Central memory CD8-positive, alpha-beta T cell (primary cell): ENCODE data around the gene CLASP1.

Source experiments
- ATAC-seq: fragments of 150-1000 bp; cut with Tn5 transposase; replicated peaks from 2 replicates; pipeline ENCODE4 v1.10.0; 2022; ENCODE audit warnings: mild to moderate bottlenecking, moderate FRiP score, moderate number of reproducible peaks; ENCODE audit not compliant: poor library complexity, severe bottlenecking; ENCODE audit errors: extremely low read depth
- DNase-seq, 2 donors: peaks; one replicate each; pipeline ENCODE4 v3.0.0; 2021; ENCODE audit warnings: low spot score in 2 of 2
- H3K27ac Mint-ChIP-seq: one replicate; pipeline ENCODE4 v1.8.0; 2022; ENCODE audit warnings: low read depth, mild to moderate bottlenecking, moderate library complexity, mixed read lengths
- H3K27me3 Mint-ChIP-seq: one replicate; pipeline ENCODE4 v1.8.0; 2022; ENCODE audit warnings: mixed read lengths
- H3K36me3 Mint-ChIP-seq: one replicate; pipeline ENCODE4 v1.8.0; 2022; ENCODE audit warnings: mild to moderate bottlenecking, moderate library complexity, mixed read lengths; ENCODE audit not compliant: insufficient read depth
- H3K4me1 Mint-ChIP-seq: one replicate; pipeline ENCODE4 v1.8.0; 2022; ENCODE audit warnings: mixed read lengths
- H3K4me3 Mint-ChIP-seq: one replicate; pipeline ENCODE4 v1.8.0; 2022; ENCODE audit warnings: mild to moderate bottlenecking, moderate library complexity, mixed read lengths
- H3K9me3 Mint-ChIP-seq: one replicate; pipeline ENCODE4 v1.8.0; 2022; ENCODE audit warnings: mixed read lengths

CLASP1 gene

DNA sequence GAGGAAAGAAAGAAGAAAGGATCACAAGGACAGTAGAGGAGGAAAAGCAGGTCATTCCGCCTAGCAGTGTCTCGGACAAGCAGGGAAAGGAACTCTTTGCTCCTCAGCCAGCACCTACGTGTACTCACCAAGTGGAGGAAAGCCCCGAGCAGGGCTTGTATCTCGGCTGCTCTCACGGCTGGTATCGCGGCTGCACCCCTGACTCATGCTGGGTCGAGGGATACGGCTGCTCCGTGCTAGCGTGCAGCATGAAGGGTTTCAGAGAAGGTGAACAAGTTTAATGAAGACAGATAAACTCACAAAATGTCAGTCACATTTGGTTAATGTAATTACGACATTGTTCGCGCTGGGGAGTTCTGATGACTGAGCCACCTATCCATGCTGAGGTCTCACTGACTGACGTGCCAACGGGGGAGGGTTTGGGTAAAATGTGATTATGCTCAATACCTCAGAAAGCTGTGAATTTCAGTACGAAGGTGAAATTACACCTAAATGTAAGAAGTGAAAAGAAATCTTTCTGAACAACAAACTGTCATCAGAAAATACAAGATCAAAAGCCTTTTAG, 230.7 kb downstream of the CLASP1 start:
- ATAC-seq (no peak), DNase-seq (no peak)
- no peaks in the 10 kb centered on the region for H3K27me3 Mint-ChIP-seq
- no peak overlapping the region for H3K27ac Mint-ChIP-seq
- no peaks in the 10 kb centered on the region for H3K9me3 Mint-ChIP-seq
- H3K4me3 Mint-ChIP-seq: no peak overlapping the region
- H3K36me3 Mint-ChIP-seq: peaks cover 22% of the 10 kb centered on the region
- no peaks in the 10 kb centered on the region for H3K4me1 Mint-ChIP-seq

DNA sequence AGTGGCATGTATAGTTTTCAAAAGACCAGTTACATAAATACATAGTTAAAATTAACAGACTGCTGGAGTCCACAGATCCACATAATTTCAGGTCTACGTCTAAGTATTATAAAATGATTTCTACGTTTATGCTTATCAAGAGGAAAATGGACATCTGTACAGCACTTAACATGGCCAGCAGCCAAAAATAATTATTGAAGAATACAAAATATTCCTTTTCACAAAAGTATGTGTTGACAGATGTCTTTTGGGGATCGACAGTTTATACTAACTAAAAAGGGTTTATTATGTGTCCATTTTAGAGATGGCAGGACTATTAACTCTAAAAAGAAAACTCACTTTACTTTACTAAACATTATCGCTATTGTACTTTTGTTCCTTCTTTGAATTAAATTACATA, 231.4 kb downstream of the CLASP1 start:
- DNase-seq (no peak), ATAC-seq (no peak)
- H3K9me3 Mint-ChIP-seq: no peaks in the 10 kb centered on the region
- H3K27ac Mint-ChIP-seq: no peak overlapping the region
- peaks cover 25% of the 10 kb centered on the region for H3K36me3 Mint-ChIP-seq
- H3K4me1 Mint-ChIP-seq: no peaks in the 10 kb centered on the region
- H3K4me3 Mint-ChIP-seq: no peak overlapping the region
- no peaks in the 10 kb centered on the region for H3K27me3 Mint-ChIP-seq

DNA sequence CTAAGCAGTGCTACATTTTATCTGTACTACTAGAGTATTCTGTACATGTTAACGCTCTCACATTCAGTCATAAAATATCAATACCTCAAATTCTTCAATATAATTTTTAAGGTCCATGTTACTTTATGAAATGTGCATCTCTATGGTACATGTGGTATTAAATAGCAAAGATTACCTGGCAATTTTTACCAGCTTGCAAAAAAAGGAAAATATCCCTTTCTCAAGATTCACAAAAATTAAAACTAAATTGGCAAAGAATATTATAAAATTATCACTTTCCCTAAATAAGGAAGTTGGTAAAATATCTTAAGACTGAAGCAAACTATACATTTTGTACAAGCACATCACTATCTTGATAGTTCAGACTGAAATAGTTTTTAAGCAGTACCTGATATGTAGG, 233.5 kb downstream of the CLASP1 start:
- no peak for DNase-seq
- no peak for ATAC-seq
- H3K9me3 Mint-ChIP-seq: no peaks in the 10 kb centered on the region
- H3K27me3 Mint-ChIP-seq: no peaks in the 10 kb centered on the region
- peaks cover 29% of the 10 kb centered on the region for H3K36me3 Mint-ChIP-seq
- H3K4me3 Mint-ChIP-seq: no peak overlapping the region
- no peak overlapping the region for H3K27ac Mint-ChIP-seq
- H3K4me1 Mint-ChIP-seq: no peaks in the 10 kb centered on the region

DNA sequence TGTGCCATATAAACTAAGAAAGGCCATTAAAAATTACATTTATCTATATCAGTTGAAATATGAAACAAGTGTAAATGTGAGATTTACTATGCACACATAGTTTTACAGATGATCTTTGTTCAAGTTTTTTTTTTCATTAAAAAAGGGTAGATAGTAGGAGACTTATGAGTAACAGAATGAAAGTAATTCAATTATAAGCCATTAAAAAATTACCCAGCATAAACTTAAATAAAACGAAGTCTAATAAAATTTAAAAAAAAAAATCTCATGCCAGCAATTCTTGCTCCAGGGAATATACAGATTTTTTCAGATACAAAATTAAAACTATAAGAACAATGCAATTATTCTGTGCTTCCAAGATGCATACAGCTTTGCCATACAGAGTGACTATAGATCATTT, 236.9 kb downstream of the CLASP1 start:
- H3K9me3 Mint-ChIP-seq: no peaks in the 10 kb centered on the region
- no peaks in the 10 kb centered on the region for H3K27me3 Mint-ChIP-seq
- H3K4me1 Mint-ChIP-seq: no peaks in the 10 kb centered on the region
- no peak overlapping the region for H3K27ac Mint-ChIP-seq
- no peak for DNase-seq
- no peak overlapping the region for H3K4me3 Mint-ChIP-seq
- no peak for ATAC-seq
- H3K36me3 Mint-ChIP-seq: peaks cover 33% of the 10 kb centered on the region

DNA sequence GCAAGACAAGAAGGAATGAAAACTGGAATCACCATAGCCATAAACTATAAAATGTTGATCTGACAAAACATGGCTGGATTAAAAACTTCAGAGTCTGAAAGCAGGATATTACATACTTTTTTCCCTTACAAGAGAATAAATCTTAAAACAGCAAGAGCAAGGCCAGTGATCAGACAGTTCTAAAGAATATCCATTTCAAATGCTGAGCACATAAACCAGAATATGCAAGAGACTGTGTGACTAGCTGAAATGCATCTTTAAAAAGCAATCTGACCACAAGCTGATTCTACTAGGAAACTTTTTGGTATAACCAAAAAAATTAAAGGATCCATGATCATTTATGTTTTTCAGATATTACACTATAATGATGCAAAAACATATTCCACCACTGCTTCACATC, 239.3 kb downstream of the CLASP1 start:
- Mint-ChIP-seq H3K36me3 (peaks cover 44% of the 10 kb centered on the region), H3K4me1 (no peaks in the 10 kb centered on the region), H3K9me3 (no peaks in the 10 kb centered on the region), H3K4me3 (no peak overlapping the region), H3K27me3 (no peaks in the 10 kb centered on the region), H3K27ac (no peak overlapping the region)
- ATAC-seq: no peak
- no peak for DNase-seq

DNA sequence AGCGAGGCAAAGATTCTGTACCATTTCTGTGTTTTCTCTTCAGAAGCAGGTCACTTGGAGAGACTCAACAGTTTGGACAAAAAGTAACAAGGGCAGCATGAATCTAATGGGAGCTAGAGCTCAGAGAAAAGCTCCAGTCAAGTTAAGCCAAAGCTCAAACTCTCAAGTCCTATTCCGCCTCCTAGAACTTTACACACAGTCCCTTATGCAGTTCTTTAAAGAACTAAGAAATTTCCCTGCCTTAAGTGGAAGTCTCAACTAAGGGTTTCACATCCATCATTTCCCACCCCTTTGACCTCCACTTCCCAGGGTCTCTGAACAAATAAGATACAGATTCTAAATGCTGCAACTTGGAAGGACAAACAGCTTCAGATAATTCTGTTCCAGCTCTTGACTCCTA, 239.9 kb downstream of the CLASP1 start:
- no peak overlapping the region for H3K4me3 Mint-ChIP-seq
- no peaks in the 10 kb centered on the region for H3K27me3 Mint-ChIP-seq
- peaks cover 46% of the 10 kb centered on the region for H3K36me3 Mint-ChIP-seq
- DNase-seq (no peak), ATAC-seq (no peak)
- no peaks in the 10 kb centered on the region for H3K9me3 Mint-ChIP-seq
- no peak overlapping the region for H3K27ac Mint-ChIP-seq
- no peaks in the 10 kb centered on the region for H3K4me1 Mint-ChIP-seq

DNA sequence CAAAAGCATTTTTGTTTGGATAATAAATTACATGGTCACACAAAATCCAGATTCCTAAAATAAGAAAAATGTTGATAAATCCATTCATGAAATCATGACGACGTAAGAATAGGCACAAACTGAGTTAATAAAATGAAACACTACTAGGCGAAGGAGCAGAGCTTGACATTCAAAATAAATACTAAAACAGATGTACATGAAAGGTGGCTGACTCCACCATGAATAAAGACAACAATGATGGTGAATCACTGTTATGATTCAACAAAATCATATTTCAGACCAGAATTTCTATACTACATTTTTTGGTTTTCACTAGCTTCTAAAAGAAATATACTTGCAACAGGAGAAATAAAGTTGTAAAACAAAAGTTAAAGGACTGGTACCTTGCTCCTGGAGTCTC, 240.6 kb downstream of the CLASP1 start:
- Mint-ChIP-seq H3K9me3 (no peaks in the 10 kb centered on the region), H3K27me3 (no peaks in the 10 kb centered on the region), H3K27ac (no peak overlapping the region), H3K4me1 (no peaks in the 10 kb centered on the region), H3K36me3 (peaks cover 44% of the 10 kb centered on the region), H3K4me3 (no peak overlapping the region)
- no peak for DNase-seq
- ATAC-seq: no peak

DNA sequence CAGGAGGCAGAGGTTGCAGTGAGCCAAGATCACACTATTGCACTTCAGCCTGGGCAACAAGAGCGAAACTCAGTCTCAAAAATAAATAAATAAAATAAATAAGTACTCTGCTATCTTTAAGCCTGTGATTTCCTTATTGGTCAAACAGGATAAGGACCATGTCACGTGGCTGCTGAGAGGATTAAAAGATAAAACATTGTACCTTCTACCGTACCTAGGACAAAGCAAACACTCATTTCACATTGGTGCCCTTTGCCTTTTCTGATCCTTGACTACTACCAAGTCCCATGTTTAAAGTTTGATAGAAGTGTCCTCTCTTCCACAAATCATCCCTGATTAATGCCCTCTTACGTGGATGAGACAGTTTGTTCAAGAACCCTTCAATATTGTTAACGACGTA, 244.0 kb downstream of the CLASP1 start:
- Mint-ChIP-seq H3K27ac (no peak overlapping the region), H3K9me3 (no peaks in the 10 kb centered on the region), H3K36me3 (peaks cover 55% of the 10 kb centered on the region), H3K4me3 (no peak overlapping the region), H3K4me1 (no peaks in the 10 kb centered on the region), H3K27me3 (no peaks in the 10 kb centered on the region)
- no peak for ATAC-seq
- no peak for DNase-seq

DNA sequence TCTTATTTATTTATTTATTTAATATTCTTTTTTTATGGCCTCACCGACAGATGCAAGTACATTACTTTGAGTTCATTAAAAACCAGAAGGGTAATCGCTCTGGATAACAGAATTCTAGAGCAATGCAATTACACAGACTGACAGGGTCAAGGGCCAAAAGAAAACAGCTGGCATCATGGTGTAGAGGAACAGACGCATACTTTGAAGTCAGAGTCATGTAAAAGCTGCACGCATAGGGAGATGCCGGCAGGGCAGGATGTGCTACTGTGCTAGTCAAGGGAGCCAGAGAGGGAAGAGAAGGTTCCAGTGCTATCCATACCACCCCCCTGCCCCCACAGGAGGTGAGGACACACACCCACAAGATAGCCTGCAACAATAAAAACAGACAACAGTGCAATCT, 249.1 kb downstream of the CLASP1 start:
- no peak overlapping the region for H3K27ac Mint-ChIP-seq
- peaks cover 48% of the 10 kb centered on the region for H3K36me3 Mint-ChIP-seq
- no peaks in the 10 kb centered on the region for H3K9me3 Mint-ChIP-seq
- no peaks in the 10 kb centered on the region for H3K4me1 Mint-ChIP-seq
- no peak for DNase-seq
- H3K4me3 Mint-ChIP-seq: no peak overlapping the region
- H3K27me3 Mint-ChIP-seq: no peaks in the 10 kb centered on the region
- ATAC-seq: no peak

DNA sequence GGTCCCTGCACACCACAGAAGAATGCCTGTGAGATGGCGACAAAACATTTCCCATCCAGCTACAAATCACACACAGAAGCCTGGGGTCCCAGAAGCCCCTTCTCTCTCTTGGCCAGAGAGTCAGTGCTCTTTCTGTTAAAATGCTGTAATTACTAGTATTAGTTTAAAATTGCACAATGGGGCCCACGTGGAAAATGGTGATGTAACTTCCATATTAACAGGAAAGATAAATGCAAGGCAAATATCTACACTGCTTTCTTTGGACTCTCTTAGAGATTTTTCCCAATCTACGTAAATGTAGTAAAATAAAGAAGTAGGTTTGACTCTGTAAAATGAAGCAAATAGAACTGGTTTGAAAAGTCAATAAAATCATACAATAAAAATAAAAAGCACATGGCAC, 250.4 kb downstream of the CLASP1 start:
- Mint-ChIP-seq H3K4me1 (no peaks in the 10 kb centered on the region), H3K9me3 (no peaks in the 10 kb centered on the region), H3K36me3 (peaks cover 45% of the 10 kb centered on the region), H3K4me3 (no peak overlapping the region), H3K27me3 (no peaks in the 10 kb centered on the region), H3K27ac (no peak overlapping the region)
- DNase-seq (no peak), ATAC-seq (no peak)

DNA sequence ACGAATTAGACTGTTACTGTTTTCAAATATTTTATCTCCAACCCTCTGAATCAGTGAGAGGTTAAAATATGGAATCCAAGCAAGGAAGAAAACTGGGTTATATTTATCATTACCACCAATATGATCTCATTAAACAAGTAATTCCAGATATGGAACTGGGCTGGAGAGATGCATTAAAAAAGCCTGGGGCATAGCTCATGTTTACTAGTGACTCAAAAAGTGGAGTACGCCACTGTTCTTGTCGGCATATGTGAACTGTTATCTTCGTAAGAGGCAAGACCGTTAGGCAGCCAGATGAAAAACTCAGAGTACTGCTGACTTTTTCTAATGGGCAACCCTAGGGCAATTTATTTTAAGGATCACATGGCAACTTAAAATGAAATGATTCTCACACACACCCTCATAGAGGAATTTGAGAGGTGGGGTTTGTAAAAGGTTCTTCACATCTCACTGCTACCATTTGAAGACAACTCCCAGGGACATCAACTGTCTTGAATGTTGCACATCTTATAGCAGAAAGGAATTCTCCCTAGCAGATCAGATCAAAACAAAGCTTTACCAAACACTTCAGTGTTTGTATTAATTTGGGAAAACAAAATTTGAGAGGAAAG, 259.1 kb downstream of the CLASP1 start:
- ATAC-seq (no peak), DNase-seq (no peak)
- no peaks in the 10 kb centered on the region for H3K9me3 Mint-ChIP-seq
- H3K4me1 Mint-ChIP-seq: no peaks in the 10 kb centered on the region
- H3K36me3 Mint-ChIP-seq: peaks cover 33% of the 10 kb centered on the region
- H3K27me3 Mint-ChIP-seq: no peaks in the 10 kb centered on the region
- H3K4me3 Mint-ChIP-seq: no peak overlapping the region
- H3K27ac Mint-ChIP-seq: no peak overlapping the region

DNA sequence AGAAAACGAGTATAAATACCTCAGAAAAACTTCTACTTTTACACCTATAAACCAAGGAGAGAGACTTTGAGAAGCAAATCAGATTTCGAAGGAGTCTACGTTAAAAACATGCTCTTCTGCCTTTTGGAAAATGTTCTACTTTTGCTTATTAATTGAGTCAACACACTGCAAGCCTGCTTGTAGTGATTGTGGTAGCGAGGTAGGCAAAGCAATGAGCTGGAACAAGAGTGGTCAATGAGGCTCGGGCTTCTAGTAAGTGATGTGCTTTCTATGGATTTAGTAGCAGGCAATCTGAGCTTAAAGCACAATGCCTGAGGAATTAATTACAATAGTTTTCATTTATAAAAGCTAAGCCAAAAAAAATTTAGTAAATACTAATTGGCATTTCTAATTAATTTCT, 260.9 kb downstream of the CLASP1 start:
- DNase-seq (no peak), ATAC-seq (no peak)
- Mint-ChIP-seq H3K36me3 (peaks cover 34% of the 10 kb centered on the region), H3K4me1 (no peaks in the 10 kb centered on the region), H3K27me3 (no peaks in the 10 kb centered on the region), H3K4me3 (no peak overlapping the region), H3K27ac (no peak overlapping the region), H3K9me3 (no peaks in the 10 kb centered on the region)

DNA sequence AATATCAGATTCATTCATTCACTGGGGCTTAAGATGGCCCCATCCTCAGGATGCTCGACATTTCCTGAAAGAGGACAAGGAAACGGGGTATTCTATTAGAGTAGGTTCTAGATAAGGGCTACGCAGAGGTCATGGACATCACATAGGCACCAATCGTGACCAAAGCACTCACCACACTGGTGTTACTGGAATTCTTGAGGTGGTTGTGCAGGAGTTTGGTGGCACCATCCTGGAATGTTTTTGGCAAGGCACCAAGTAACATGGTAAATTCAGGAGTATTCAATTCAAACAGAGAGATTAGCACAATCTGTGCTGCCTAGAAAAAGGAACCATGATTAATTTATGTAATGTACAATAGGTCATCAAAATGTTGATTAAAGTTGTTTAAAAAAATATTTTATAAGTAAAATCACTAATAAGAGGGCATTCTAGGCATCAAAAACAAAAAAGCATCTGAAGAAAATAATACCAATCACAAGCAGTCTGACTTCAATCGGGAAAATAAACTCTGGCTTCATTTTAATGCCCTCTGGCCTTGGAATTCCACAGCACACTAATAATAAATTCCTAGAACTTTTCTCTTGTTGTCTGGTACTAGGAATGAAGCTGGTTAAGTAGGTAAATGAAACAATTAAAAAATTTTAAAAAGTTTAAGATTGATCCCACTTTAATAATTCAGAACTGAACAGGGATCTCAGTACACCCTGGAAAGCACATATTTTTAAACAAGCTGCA, 261.5 kb downstream of the CLASP1 start:
- DNase-seq: no peak
- Mint-ChIP-seq H3K4me3 (no peak overlapping the region), H3K9me3 (no peaks in the 10 kb centered on the region), H3K27me3 (no peaks in the 10 kb centered on the region), H3K36me3 (peaks cover 36% of the 10 kb centered on the region), H3K27ac (no peak overlapping the region), H3K4me1 (no peaks in the 10 kb centered on the region)
- no peak for ATAC-seq
